ENCODE results near the gene KDM8. TPM values are rescaled to one million over a fixed set of nuclear protein-coding genes. Genes with fewer than 3 reads are reported as not detected.

Gene KDM8
- total RNA-seq, 4 donors from 2014 or later, result 2.5 to 7.1 (median 3.7) TPM

- intact Hi-C loops (cut with DNase I), result no loop called here
These were observed 35.3 kb downstream of the KDM8 start for GRCh38 chr16:27238591-27238990.

GRCh38 chr16:27239026-27239425 lies 35.7 kb downstream of the KDM8 start:
- Histone ChIP-seq H3K27ac (replicated peaks in 1 of 4) (peak overlapping the region in 1 of 4 donors; percentile 78), H3K4me1 (peaks cover 62 to 91% (median 88%) of the 10 kb centered on the region in 4 donors), H3K9me3 (no peaks in the 10 kb centered on the region), H3K27me3 (no peaks in the 10 kb centered on the region), H3K4me3 (no peak overlapping the region), H3K36me3 (peaks cover 0 to 9% (median 1%) of the 10 kb centered on the region in 4 donors)
- no peak for TF ChIP-seq POLR2AphosphoS5 (IDR thresholded peaks at IDR 0.05)
- no peak for TF ChIP-seq CTCF (IDR thresholded peaks at IDR 0.05)
- no peak for TF ChIP-seq EP300 (IDR thresholded peaks at IDR 0.05)
- no peak for TF ChIP-seq POLR2A (IDR thresholded peaks at IDR 0.05; ENCODE audit: low read depth)
- no peak for DNase-seq (ENCODE audit: extremely low spot score)
- WGBS, result 97% methylated on average over 5 of the region's 5 CpGs
- intact Hi-C loops (cut with DNase I), result no loop called here

More at GRCh38 chr16:27238591-27238990, 35.3 kb downstream of the KDM8 start:
- peaks cover 0 to 13% (median 6%) of the 10 kb centered on the region in 4 donors for H3K36me3 ChIP-seq
- peaks cover 58 to 87% (median 84%) of the 10 kb centered on the region in 4 donors for H3K4me1 ChIP-seq
- H3K4me3 ChIP-seq, result no peak overlapping the region
- 90% methylated on average over 2 of the region's 2 CpGs for WGBS
- DNase-seq (ENCODE audit: extremely low spot score), result no peak
- H3K27ac ChIP-seq (replicated peaks in 1 of 4), result peak overlapping the region; percentile 53 to 78 (median 68)
- no peaks in the 10 kb centered on the region for H3K27me3 ChIP-seq
- H3K9me3 ChIP-seq, result no peaks in the 10 kb centered on the region
- TF ChIP-seq POLR2A (IDR thresholded peaks at IDR 0.05; ENCODE audit: low read depth) (no peak), POLR2AphosphoS5 (IDR thresholded peaks at IDR 0.05) (no peak), CTCF (IDR thresholded peaks at IDR 0.05) (no peak), EP300 (IDR thresholded peaks at IDR 0.05) (no peak)

GRCh38 chr16:27239906-27240655 lies 36.8 kb downstream of the KDM8 start:
- peaks cover 0 to 5% (median 0%) of the 10 kb centered on the region in 4 donors for H3K36me3 ChIP-seq
- intact Hi-C loops (cut with DNase I), result loop anchor here (5.0 kb wide), 2 partner anchors 77 to 97 kb away; no protein-coding TSS in a partner anchor
- H3K27me3 ChIP-seq, result no peaks in the 10 kb centered on the region
- WGBS, result 85% methylated on average over 9 of the region's 9 CpGs
- TF ChIP-seq EP300 (IDR thresholded peaks at IDR 0.05), result no peak
- no peak for TF ChIP-seq POLR2A (IDR thresholded peaks at IDR 0.05; ENCODE audit: low read depth)
- TF ChIP-seq POLR2AphosphoS5 (IDR thresholded peaks at IDR 0.05), result no peak
- TF ChIP-seq CTCF (IDR thresholded peaks at IDR 0.05), result no peak
- no peaks in the 10 kb centered on the region for H3K9me3 ChIP-seq
- H3K27ac ChIP-seq (replicated peaks in 1 of 4), result peak overlapping the region in 3 of 4 donors; percentile 80 to 87 (median 82)
- H3K4me1 ChIP-seq, result peaks cover 64 to 93% (median 90%) of the 10 kb centered on the region in 4 donors
- DNase-seq (ENCODE audit: extremely low spot score), result no peak
- no peak overlapping the region for H3K4me3 ChIP-seq

GRCh38 chr16:27240948-27241531 lies 37.7 kb downstream of the KDM8 start:
- no peak overlapping the region for H3K4me3 ChIP-seq
- H3K27me3 ChIP-seq, result no peaks in the 10 kb centered on the region
- no peak for DNase-seq (ENCODE audit: extremely low spot score)
- H3K9me3 ChIP-seq, result no peaks in the 10 kb centered on the region
- H3K27ac ChIP-seq (replicated peaks in 1 of 4), result peak overlapping the region; percentile 80 to 89 (median 84)
- intact Hi-C loops (cut with DNase I), result loop anchor here (5.0 kb wide), 2 partner anchors 76 to 96 kb away; no protein-coding TSS in a partner anchor
- peaks cover 0 to 5% (median 0%) of the 10 kb centered on the region in 4 donors for H3K36me3 ChIP-seq
- TF ChIP-seq EP300 (IDR thresholded peaks at IDR 0.05) (no peak), POLR2A (IDR thresholded peaks at IDR 0.05; ENCODE audit: low read depth) (no peak), CTCF (IDR thresholded peaks at IDR 0.05) (no peak), POLR2AphosphoS5 (IDR thresholded peaks at IDR 0.05) (peak in 1 of 2 donors; percentile 19)
- 86% methylated on average over 6 of the region's 6 CpGs for WGBS
- peaks cover 61 to 93% (median 90%) of the 10 kb centered on the region in 4 donors for H3K4me1 ChIP-seq
